ENCODE measurements around the gene ARSI.

ARSI gene

DNA sequence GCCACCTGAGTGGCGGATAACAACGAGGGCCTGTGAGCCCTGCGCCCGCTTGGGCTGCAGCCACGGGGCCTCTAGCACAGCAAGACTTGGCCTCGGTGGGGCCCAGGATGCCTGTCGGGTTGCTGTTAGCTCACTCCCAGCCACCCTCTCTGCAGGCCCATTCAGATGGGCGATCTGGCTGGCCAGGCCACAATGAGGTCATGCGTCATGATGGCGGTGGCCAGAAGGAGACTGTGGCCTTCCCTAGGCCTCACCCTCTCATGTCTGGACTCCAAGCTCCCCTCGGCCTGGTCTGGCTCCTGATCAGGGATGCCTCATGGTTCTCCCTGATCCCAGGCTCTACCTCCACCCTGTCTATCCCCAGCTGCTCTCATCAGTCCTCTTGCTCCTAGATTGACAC, 35.8 kb upstream of the ARSI start:
- H3K27ac ChIP-seq: no peak overlapping the region

GRCh38 chr5:150335778-150336177, 33.1 kb upstream of the ARSI start:
- no peak for TF ChIP-seq ZFX (IDR thresholded peaks at IDR 0.05)
- no peak for TF ChIP-seq CTCF (conservative IDR thresholded peaks at IDR 0.05)
- H3K27ac ChIP-seq: no peak overlapping the region

More for the DNA sequence above, 35.8 kb upstream of the ARSI start:
- no peak for TF ChIP-seq CTCF (conservative IDR thresholded peaks at IDR 0.05)
- no peak for TF ChIP-seq ZFX (IDR thresholded peaks at IDR 0.05)

- no peak for TF ChIP-seq CTCF (conservative IDR thresholded peaks at IDR 0.05)
- no peak for TF ChIP-seq ZFX (IDR thresholded peaks at IDR 0.05)
- H3K27ac ChIP-seq: no peak overlapping the region
These were observed 30.7 kb upstream of the ARSI start for GRCh38 chr5:150333400-150333799.

- H3K27ac ChIP-seq: no peak overlapping the region
- TF ChIP-seq CTCF (conservative IDR thresholded peaks at IDR 0.05) (no peak), ZFX (IDR thresholded peaks at IDR 0.05) (no peak)
These were observed 27.5 kb upstream of the ARSI start for GRCh38 chr5:150329881-150330876.

- TF ChIP-seq ZFX (IDR thresholded peaks at IDR 0.05): no peak
- no peak for TF ChIP-seq CTCF (conservative IDR thresholded peaks at IDR 0.05)
- no peak overlapping the region for H3K27ac ChIP-seq
These were observed 26.3 kb upstream of the ARSI start for GRCh38 chr5:150329038-150329437.

DNA sequence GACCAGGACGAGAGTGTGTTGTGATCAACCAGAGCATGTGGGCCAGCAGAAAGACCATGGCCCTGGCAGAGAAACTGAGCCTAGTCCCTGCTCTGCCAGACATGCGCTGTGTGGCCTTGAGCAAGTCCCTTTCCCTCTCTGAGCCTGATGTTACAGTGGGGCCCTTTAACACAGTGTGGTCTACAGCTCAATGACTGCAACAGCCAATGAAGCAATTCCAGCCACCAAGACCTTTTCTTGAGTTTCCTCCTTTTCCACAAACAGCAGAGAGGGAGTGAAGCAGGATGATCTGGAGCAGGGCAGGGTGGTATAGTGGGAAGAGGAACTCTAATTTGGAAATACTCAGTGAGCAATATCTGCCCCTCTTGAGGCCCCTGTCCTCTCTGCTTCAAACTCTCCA, 25.8 kb upstream of the ARSI start:
- TF ChIP-seq CTCF (conservative IDR thresholded peaks at IDR 0.05) (no peak), ZFX (IDR thresholded peaks at IDR 0.05) (no peak)
- H3K27ac ChIP-seq: no peak overlapping the region

GRCh38 chr5:150327139-150327538, 24.4 kb upstream of the ARSI start:
- no peak for TF ChIP-seq ZFX (IDR thresholded peaks at IDR 0.05)
- TF ChIP-seq CTCF (conservative IDR thresholded peaks at IDR 0.05): no peak
- H3K27ac ChIP-seq: no peak overlapping the region
